ENCODE results near the gene FAM3D.

FAM3D gene

GRCh38 chr3:58585005-58585786, 81.4 kb downstream of the FAM3D start (continued):
- TF ChIP-seq, protein P1, sequence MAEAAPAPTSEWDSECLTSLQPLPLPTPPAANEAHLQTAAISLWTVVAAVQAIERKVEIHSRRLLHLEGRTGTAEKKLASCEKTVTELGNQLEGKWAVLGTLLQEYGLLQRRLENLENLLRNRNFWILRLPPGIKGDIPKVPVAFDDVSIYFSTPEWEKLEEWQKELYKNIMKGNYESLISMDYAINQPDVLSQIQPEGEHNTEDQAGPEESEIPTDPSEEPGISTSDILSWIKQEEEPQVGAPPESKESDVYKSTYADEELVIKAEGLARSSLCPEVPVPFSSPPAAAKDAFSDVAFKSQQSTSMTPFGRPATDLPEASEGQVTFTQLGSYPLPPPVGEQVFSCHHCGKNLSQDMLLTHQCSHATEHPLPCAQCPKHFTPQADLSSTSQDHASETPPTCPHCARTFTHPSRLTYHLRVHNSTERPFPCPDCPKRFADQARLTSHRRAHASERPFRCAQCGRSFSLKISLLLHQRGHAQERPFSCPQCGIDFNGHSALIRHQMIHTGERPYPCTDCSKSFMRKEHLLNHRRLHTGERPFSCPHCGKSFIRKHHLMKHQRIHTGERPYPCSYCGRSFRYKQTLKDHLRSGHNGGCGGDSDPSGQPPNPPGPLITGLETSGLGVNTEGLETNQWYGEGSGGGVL (tag by site-specific recombination; IDR thresholded peaks at IDR 0.05): peak; percentile 67
- no peak for TF ChIP-seq ZNF132 (tag by site-specific recombination; IDR thresholded peaks at IDR 0.05; ENCODE audit: borderline replicate concordance)
- TF ChIP-seq KLF10 (tag by site-specific recombination; IDR thresholded peaks at IDR 0.05): no peak
- 0 out of 2 replicates have a peak, but pooled peaks have one; percentile 5 for TF ChIP-seq ZNF600 (tag by site-specific recombination; IDR thresholded peaks at IDR 0.05)
- peak; percentile 69 for TF ChIP-seq ZBTB8A (tag by site-specific recombination; IDR thresholded peaks at IDR 0.05)
- TF ChIP-seq, protein P2, sequence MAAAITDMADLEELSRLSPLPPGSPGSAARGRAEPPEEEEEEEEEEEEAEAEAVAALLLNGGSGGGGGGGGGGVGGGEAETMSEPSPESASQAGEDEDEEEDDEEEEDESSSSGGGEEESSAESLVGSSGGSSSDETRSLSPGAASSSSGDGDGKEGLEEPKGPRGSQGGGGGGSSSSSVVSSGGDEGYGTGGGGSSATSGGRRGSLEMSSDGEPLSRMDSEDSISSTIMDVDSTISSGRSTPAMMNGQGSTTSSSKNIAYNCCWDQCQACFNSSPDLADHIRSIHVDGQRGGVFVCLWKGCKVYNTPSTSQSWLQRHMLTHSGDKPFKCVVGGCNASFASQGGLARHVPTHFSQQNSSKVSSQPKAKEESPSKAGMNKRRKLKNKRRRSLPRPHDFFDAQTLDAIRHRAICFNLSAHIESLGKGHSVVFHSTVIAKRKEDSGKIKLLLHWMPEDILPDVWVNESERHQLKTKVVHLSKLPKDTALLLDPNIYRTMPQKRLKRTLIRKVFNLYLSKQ (tag by site-specific recombination; IDR thresholded peaks at IDR 0.05; ENCODE audit: borderline replicate concordance): no peak
- peak; percentile 61 for TF ChIP-seq EGR2 (tag by site-specific recombination; IDR thresholded peaks at IDR 0.05; ENCODE audit: low read depth)

DNA sequence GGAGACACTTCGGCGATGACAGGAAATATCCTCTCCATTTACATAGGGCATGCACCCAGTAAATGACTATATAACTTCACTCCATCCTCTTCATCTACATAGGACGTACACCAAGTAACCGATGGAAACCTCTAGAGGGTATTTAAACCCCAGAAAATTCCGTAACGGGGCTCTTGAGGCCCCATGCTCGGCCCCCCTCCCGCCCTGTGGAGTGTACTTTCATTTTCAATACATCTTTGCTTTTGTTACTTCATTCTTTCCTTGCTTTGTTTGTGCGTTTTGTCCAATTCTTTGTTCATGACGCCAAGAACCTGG, 81.9 kb downstream of the FAM3D start:
- ChIA-PET CTCF (interaction anchor here (0.6 to 1.9 kb wide), 9 partner anchors 9 to 297 kb away, joined by 3 to 8 read pairs (median 3); partner anchors contain the start of gene FAM107A), POLR2A (no interaction called here)
- TF ChIP-seq BCL11B (tag by site-specific recombination; IDR thresholded peaks at IDR 0.05; ENCODE audit: low read depth): no peak
- no peak for TF ChIP-seq ZNF704 (tag by site-specific recombination; IDR thresholded peaks at IDR 0.05)
- TF ChIP-seq ZNF658 (tag by site-specific recombination; IDR thresholded peaks at IDR 0.05): no peak
- peak; percentile 49; the same call in 1 of the 2 replicates for TF ChIP-seq ZNF600 (tag by site-specific recombination; IDR thresholded peaks at IDR 0.05)
- TF ChIP-seq SCRT1 (tag by site-specific recombination; IDR thresholded peaks at IDR 0.05; ENCODE audit: borderline replicate concordance): 0 out of 2 replicates have a peak, but pooled peaks have one; percentile 28

More for the DNA sequence above, 81.9 kb downstream of the FAM3D start:
- Histone ChIP-seq H3K27ac (ENCODE audit: extremely low read depth, low read depth, low read length) (no peak overlapping the region), H3K4me1 (ENCODE audit: control insufficient read depth, insufficient read depth, low read length) (0 out of 2 replicates have a peak, but pooled peaks cover 3% of the 10 kb centered on the region), H3K36me3 (ENCODE audit: control insufficient read depth in 2 of 2, insufficient read depth in 1 of 2, low read length in 2 of 2) (no peaks in the 10 kb centered on the region), H3K9me3 (ENCODE audit: control insufficient read depth, insufficient read depth, low read depth, low read length) (no peaks in the 10 kb centered on the region), H3K4me3 (ENCODE audit: low read depth, low read length) (peak overlapping the region; percentile 37)
